H1 (cell line): ENCODE results near the gene UBE4B.

ENCODE experiments used
- EGR1 ChIP-seq: IDR thresholded peaks from 2 replicates; pipeline ENCODE4 v1.6.1; 2011; ENCODE audit warnings: low read depth, low read length, borderline replicate concordance
- HDAC2 ChIP-seq, 2 experiments: fragments of 300-600 bp in 1 of 2; sonication (generic) in 1 of 2; IDR thresholded peaks; 2 replicates each; pipeline ENCODE4 v1.6.1; 2011 to 2012; ENCODE audit warnings: low read depth in 2 of 2, low read length in 2 of 2, mild to moderate bottlenecking in 2 of 2, moderate library complexity in 2 of 2, borderline replicate concordance in 1 of 2, inconsistent platforms in 1 of 2
- JUND ChIP-seq: IDR thresholded peaks from 2 replicates; pipeline ENCODE4 v1.6.1; 2011; ENCODE audit warnings: mild to moderate bottlenecking, improper control_type of control experiment, low read length
- KDM1A ChIP-seq: fragments of 200-600, 300-600 bp; sonication (generic); IDR thresholded peaks from 2 replicates; pipeline ENCODE4 v1.7.1; 2016; ENCODE audit warnings: mild to moderate bottlenecking, low read length, borderline replicate concordance
- MAFK ChIP-seq: IDR thresholded peaks from 2 replicates; pipeline ENCODE4 v1.6.1; 2012; ENCODE audit warnings: low read depth, mild to moderate bottlenecking, improper control_type of control experiment, low read length
- POLR2A ChIP-seq, 2 experiments: IDR thresholded peaks; 1 replicate in 1 of 2; 2 replicates in 1 of 2; pipeline ENCODE4 v1.6.1; 2011; ENCODE audit warnings: low read depth in 2 of 2, low read length in 2 of 2, mild to moderate bottlenecking in 2 of 2; ENCODE audit errors: control extremely low read depth in 1 of 2
- SIN3A ChIP-seq, 2 experiments: IDR thresholded peaks in 1 of 2; conservative IDR thresholded peaks in 1 of 2; 2 replicates each; pipeline ENCODE4 v1.6.1; 2011 to 2012; ENCODE audit warnings: low read length in 2 of 2, improper control_type of control experiment in 1 of 2, low read depth in 1 of 2, mild to moderate bottlenecking in 1 of 2
- TAF1 ChIP-seq: IDR thresholded peaks from 2 replicates; pipeline ENCODE4 v1.6.1; 2011; ENCODE audit warnings: mild to moderate bottlenecking, low read depth, low read length
- TF ChIP-seq, protein P1 (sequence below), 3 experiments: IDR thresholded peaks; 1 replicate in 2 of 3; 2 replicates in 1 of 3; pipeline versions ENCODE4 v1.5.1 to v1.6.1; 2011; ENCODE audit warnings: low read length in 3 of 3, mild to moderate bottlenecking in 3 of 3, inconsistent platforms in 2 of 3, low read depth in 1 of 3, moderate library complexity in 1 of 3; ENCODE audit not compliant: insufficient read depth in 1 of 3; ENCODE audit errors: control extremely low read depth in 1 of 3

GRCh38 chr1:10117132-10117531 lies 84.4 kb downstream of the UBE4B start:
- TF ChIP-seq HDAC2 (IDR thresholded peaks at IDR 0.05; ENCODE audit: borderline replicate concordance in 1 of 2, low read depth in 2 of 2, low read length in 2 of 2) = no peak
- TF ChIP-seq SIN3A (conservative IDR thresholded peaks at IDR 0.05 in 1 of 2, IDR thresholded peaks at IDR 0.05 in 1 of 2; ENCODE audit: low read depth in 1 of 2, low read length in 2 of 2) = no peak
- TF ChIP-seq MAFK = no peak
- TF ChIP-seq, protein P1, sequence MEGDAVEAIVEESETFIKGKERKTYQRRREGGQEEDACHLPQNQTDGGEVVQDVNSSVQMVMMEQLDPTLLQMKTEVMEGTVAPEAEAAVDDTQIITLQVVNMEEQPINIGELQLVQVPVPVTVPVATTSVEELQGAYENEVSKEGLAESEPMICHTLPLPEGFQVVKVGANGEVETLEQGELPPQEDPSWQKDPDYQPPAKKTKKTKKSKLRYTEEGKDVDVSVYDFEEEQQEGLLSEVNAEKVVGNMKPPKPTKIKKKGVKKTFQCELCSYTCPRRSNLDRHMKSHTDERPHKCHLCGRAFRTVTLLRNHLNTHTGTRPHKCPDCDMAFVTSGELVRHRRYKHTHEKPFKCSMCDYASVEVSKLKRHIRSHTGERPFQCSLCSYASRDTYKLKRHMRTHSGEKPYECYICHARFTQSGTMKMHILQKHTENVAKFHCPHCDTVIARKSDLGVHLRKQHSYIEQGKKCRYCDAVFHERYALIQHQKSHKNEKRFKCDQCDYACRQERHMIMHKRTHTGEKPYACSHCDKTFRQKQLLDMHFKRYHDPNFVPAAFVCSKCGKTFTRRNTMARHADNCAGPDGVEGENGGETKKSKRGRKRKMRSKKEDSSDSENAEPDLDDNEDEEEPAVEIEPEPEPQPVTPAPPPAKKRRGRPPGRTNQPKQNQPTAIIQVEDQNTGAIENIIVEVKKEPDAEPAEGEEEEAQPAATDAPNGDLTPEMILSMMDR (IDR thresholded peaks at IDR 0.05; ENCODE audit: control extremely low read depth in 1 of 3, insufficient read depth in 1 of 3, low read depth in 1 of 3, low read length in 3 of 3) = no peak
- no peak for TF ChIP-seq KDM1A
- no peak for TF ChIP-seq TAF1
- TF ChIP-seq POLR2A (IDR thresholded peaks at IDR 0.05; ENCODE audit: control extremely low read depth in 1 of 2, low read depth in 2 of 2, low read length in 2 of 2) = no peak
- TF ChIP-seq EGR1 = no peak
- no peak for TF ChIP-seq JUND
